NOMO-1 treated with DMSO at 0.1 percent for 48 hours (cell line): ENCODE results near the gene ZSWIM8.
"Not testable (repeated sequence)": the region's sequence is repeated elsewhere in the genome, so short reads cannot be mapped to it uniquely, and the experiment has no call there.

Experiments used
- DNase-seq: peaks from one replicate; lab custom pipeline; 2025; ENCODE audit not compliant: unreplicated experiment; lab: John Stamatoyannopoulos, UW

The ZSWIM8 gene

GRCh38 chr10:73772281-73773151, 12.9 kb upstream of the ZSWIM8 start:
- peak; percentile 63 for DNase-seq

DNA sequence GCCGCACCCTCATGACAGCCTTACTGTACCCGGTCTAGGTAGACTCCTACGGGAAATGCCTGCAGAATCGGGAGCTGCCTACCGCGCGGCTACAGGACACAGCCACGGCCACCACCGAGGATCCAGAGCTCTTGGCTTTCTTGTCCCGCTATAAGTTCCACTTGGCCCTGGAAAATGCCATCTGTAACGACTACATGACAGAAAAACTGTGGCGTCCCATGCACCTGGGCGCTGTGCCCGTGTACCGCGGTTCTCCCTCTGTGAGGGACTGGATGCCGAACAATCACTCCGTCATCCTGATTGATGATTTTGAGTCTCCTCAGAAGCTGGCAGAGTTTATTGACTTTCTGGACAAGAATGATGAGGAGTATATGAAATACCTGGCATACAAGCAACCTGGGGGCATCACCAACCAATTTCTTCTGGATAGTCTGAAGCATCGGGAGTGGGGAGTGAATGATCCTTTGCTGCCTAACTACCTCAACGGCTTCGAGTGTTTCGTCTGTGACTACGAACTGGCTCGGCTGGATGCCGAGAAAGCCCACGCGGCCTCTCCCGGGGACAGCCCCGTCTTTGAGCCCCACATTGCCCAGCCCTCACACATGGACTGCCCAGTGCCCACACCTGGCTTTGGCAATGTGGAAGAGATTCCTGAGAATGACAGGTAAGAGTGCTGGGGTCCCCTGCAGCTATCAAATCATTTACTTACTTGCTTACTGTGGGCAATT, 12.1 kb upstream of the ZSWIM8 start:
- DNase-seq = no peak

DNA sequence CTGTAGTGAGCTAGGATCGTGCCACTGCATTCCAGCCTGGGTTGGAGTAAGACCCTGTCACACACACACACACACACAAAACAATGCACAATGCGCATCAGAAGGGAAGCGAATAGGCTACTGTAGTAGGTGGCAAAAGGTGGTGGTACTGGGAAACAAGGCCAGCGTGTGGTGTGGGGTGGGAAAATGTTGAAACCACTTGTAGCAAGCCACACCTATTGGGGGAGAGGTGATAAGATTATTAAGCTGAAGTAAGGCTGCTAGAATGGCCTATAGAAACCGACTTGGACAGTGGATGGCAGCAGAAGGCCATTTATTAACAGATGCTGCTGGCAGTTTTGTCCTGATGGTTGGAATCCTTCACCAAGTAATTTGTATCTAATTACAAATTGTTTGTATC, 10.8 kb upstream of the ZSWIM8 start:
- peak; percentile 2 for DNase-seq

DNA sequence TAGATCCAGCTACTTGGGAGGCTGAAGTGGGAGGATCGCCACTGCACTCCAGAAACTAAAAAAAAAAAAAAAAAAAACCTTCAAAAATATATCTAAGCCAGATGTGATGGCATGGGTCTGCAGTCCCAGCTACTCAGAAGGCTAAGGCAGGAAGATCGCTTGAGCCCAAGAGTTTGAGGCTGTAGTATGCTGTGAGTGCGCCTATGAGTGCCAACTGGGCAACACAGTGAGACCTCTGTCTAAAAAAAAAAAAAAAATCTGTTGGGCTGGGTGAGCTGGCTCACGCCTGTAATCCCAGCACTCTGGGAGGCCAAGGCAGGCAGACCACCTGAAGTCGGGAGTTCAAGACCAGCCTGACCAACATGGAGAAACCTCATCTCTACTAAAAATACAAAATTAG, 6.4 kb upstream of the ZSWIM8 start:
- DNase-seq = no peak

DNA sequence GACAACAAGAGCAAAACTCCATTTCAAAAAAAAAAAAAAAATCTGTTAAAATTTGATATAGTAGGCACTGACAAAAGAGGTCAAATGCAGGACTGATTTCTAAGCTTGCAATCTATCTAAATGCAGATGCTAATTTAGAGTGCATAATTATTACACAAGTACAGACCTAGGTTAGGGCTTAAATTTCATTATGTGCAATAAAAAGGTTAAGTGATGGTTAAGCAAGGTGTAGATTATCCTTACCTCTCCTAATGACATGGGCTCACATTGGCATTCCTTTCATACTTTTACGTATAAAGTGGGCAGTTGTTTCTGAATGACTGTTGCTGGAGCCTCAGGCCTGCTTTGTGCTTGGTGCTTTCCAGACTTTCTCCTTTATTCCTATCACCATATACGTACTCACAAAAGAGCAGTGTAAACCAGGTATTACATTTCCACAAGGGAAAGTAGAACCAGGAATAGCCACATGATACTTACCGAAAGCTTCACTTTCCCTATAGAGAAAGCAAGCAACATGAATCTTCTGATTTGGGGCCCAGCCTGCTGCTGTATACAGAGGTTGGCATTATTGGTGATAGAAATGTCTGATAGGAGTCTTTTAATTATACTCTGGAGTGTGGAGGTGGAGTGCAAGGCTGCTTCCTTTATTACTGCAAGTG, 5.7 kb upstream of the ZSWIM8 start:
- no peak for DNase-seq

- DNase-seq = no peak
Measured at GRCh38 chr10:73780301-73780700, 5.1 kb upstream of the ZSWIM8 start.

DNA sequence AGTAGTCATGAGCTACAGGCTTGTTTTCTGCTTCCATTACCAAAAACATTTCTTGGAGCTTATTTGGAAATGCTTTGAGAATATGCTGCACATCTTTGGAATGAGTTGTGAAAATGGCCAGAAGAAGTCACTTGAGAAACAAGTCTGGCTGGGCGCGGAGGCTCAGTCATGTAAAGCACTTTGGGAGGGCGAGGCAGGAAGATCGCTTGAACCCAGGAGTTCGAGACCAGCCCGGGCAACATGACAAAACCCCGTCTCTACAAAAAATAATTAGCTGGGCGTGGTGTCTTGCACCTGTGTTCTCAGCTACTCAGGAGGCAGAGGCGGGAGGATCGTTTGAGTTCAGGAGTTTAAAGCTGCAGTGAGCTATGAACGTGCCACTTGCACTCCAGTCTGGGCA, 4.4 kb upstream of the ZSWIM8 start:
- no peak for DNase-seq

DNA sequence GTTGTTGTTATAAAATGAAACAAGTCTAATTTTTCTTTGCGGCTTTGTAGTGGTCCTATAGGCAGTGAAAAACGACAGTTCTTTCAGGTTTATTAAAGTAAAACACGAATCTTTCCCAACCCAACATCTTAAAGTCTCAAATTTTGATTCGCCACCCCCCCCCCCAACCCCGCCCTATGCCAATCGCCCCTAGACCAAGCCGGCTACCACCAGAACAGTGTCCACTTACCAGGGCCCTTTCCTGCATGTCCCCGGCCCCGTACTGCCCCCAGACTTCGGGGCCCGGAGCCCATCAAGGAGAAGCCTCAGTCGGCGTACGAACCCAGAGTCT, 3.9 kb upstream of the ZSWIM8 start:
- no peak for DNase-seq

- peak; percentile 83 for DNase-seq
Measured at GRCh38 chr10:73781879-73782748, 3.3 kb upstream of the ZSWIM8 start, which contains the start of gene CHCHD1. Gene CHCHD1, plus strand, starts transcription at chr10:73782048. Its CDS starts 28 bp downstream, at chr10:73782076.

DNA sequence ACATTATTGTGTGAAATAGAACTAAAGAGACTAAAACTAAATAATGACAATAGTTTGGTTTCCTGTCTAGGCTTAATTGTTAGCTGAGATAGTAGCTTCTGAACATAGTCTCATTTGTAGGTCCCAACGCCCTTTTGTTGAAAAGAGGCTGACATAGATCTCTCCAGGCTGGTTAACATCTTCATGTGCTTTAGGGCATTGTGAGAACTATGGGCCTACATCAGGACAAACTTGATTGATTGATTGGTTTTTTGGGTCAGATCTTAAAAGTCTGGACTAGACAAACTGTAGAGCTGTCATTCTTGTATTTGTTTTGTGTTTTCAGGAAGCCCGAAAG, 2.7 kb upstream of the ZSWIM8 start:
- no peak for DNase-seq

DNA sequence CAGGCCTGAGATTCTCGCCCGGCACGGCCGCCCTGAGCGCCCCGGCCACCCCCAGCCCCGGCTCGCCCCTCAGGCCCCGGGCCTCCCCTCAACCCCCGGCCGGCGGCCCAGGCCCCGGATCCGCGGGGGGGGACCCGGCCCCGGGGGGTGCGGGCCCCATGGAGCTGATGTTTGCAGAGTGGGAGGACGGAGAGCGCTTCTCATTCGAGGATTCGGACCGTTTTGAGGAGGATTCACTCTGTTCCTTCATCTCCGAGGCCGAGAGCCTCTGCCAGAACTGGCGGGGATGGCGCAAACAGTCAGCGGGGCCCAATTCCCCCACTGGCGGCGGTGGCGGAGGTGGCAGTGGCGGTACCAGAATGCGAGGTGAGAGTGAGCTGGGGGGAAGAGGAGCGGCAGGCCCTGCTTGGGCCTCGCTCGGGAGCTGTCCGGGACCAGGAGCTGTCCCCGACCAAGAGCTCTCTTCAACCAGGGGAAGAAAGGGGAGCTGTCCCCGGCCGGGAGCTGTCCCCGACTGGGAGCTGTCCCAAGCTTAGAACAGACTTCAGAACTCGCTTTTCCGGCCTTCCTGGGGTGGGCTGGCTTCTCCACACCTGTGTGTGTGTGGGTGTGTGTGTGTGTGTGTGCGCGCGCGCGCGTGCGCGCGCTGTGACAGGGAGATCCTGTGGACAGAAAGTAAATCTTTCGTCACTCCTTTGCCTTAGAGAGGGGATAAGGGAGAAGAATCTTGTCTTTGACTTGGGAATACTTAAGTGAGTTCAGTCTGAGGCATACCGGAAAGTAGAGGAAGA, 510 bp downstream of the ZSWIM8 start:
- peak; percentile 5 for DNase-seq

- no peak for DNase-seq
Measured at GRCh38 chr10:73786512-73786885, 1.1 kb downstream of the ZSWIM8 start.

GRCh38 chr10:73787031-73787800, 1.8 kb downstream of the ZSWIM8 start:
- not testable (repeated sequence) for DNase-seq

DNA sequence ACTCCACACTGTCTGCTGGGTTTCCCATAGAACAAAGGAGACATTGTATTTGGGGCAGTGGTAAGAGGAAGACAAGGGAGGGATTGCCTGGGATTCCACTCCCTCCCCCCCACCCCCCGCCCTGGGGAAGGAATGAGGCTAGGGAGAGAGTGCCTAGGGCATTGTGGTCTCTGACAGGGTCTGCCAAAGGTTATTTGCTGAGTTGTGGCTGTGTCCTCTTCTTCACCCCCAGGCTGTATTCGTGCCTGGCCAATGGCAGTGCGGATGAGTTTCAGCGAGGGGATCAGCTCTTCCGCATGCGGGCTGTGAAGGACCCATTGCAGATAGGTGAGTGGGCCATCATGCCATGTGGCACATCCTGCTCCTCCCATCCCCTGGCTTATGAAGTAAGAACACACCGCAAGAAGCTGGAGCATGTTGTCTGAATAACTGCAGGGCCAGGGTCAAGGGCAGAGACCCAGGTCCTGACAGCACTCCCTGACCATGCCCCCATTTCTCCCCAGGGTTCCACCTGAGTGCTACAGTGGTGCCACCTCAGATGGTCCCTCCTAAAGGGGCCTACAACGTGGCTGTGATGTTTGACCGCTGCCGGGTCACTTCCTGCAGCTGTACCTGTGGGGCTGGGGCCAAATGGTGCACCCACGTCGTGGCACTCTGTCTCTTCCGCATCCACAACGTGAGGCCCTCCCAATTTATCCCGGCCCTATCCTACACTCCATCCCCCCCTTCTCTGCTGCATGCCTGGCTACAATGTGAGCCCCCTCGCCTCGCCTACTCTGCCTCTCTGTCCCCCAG, 3.7 kb downstream of the ZSWIM8 start:
- DNase-seq = no peak

DNA sequence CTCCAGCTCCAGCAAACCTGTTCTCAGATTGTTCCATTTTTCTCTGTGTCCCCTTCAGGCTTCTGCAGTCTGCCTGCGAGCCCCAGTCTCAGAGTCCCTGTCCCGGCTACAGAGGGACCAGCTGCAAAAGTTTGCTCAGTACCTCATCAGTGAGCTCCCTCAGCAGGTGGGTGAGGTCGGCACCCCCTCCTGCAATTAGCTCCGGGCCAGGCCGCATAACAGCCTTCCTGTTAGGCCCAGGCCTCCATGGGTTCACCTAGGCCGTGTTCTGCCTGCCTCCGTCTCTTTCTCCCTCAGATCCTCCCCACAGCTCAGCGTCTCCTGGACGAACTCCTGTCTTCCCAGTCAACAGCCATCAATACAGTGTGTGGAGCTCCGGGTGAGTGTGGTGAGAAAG, 4.3 kb downstream of the ZSWIM8 start:
- no peak for DNase-seq

DNA sequence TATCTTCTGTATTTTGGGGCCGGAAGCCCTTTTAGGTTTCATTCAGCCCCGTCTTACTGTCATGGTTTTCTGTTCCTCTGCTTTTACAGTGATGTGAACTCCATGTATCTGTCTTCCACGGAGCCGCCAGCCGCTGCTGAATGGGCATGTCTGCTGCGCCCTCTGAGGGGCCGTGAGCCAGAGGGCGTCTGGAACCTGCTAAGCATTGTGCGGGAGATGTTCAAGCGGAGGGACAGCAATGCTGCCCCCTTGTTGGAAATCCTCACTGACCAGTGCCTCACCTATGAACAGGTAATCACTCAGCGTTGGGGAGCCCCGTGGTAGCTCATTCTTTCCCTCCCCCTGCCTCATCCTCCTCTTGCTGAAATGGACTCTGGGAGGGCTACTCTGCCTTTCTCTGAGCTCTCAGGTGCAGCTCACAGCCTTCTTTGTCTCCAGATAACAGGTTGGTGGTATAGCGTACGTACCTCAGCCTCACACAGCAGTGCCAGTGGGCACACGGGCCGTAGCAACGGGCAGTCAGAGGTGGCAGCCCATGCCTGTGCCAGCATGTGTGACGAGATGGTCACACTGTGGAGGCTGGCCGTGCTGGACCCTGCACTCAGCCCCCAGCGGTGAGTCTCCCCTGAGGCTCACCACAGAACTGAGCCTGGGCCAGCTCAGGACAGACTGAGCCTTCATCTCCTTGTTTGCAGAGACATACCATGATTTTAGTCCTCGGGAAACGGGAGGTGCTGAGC, 5.7 kb downstream of the ZSWIM8 start:
- DNase-seq = no peak

GRCh38 chr10:73791871-73792400, 6.5 kb downstream of the ZSWIM8 start:
- DNase-seq = no peak

DNA sequence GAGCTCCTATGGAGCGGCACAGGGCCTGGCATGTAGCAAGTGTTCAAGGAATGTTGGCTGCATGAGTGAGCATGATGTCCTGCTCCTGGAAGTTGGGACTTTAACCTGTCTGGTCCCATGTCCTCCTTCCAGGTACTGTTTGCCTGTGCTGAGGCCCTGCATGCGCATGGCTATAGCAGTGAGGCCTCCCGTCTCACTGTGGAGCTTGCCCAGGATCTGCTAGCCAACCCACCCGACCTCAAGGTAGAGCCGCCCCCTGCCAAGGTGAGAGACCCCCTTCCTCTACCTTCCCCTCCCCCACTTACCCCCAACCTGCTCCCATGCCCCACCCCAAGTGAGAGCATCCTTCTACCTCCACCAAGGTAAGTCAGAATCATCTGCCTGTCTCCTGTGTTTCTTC, 8.1 kb downstream of the ZSWIM8 start:
- DNase-seq = no peak
